Panc1 (cell line): ENCODE measurements around the gene SLC35G1. TPM values are rescaled to one million over a fixed set of nuclear protein-coding genes. Genes with fewer than 3 reads are reported as not detected.

ENCODE experiments used
- ATAC-seq: fragments of 200-7000 bp; cut with Tn5 transposase; 2 replicates; pipeline ENCODE4 v1.9.1; 2020; ENCODE audit warnings: mild to moderate bottlenecking, moderate library complexity
- BruUV-seq: library from RNA; stranded (reverse); fragments of 400-500 nt; replicated peaks from 2 replicates; lab custom pipeline; 2021; lab: Mats Ljungman, UMichigan
- CTCF ChIA-PET: fragments of 300-600 bp; sonication (Branson Sonifier 250); formaldehyde crosslinking; loops from one replicate; lab custom pipeline; 2022; ENCODE audit warnings: antibody characterized with exemption; lab: Charles Lee
- POLR2A ChIA-PET: fragments of 300-600 bp; sonication (Branson Sonifier 250); formaldehyde crosslinking; loops from one replicate; lab custom pipeline; 2022; ENCODE audit warnings: antibody characterized with exemption; lab: Charles Lee
- DNase-seq: peaks from one replicate; pipeline ENCODE4 v3.0.0-alpha.2; 2010; ENCODE audit warnings: low read depth, low spot score
- H3K27ac ChIP-seq: 2 replicates; pipeline ENCODE4 v1.5.1; 2011; ENCODE audit warnings: mild to moderate bottlenecking, low read length, inconsistent platforms
- H3K27me3 ChIP-seq: fragments of 200-500 bp; sonication (Bioruptor generic); 2 replicates; pipeline ENCODE4 v1.6.0; 2014; ENCODE audit warnings: low read length, inconsistent platforms; ENCODE audit not compliant: control insufficient read depth, insufficient read depth
- H3K36me3 ChIP-seq: fragments of 200-500 bp; sonication (Bioruptor generic); 2 replicates; pipeline ENCODE4 v1.5.1; 2014; ENCODE audit warnings: inconsistent platforms, mild to moderate bottlenecking, low read length, moderate library complexity; ENCODE audit not compliant: control insufficient read depth, insufficient read depth
- H3K4me1 ChIP-seq: 2 replicates; pipeline ENCODE4 v1.5.1; 2011; ENCODE audit warnings: inconsistent platforms, mild to moderate bottlenecking, low read length, moderate library complexity; ENCODE audit not compliant: control insufficient read depth, insufficient read depth
- H3K4me3 ChIP-seq, 2 experiments: 2 replicates each; pipeline ENCODE4 v1.5.1; 2011 to 2012; ENCODE audit warnings: low read depth in 2 of 2, low read length in 2 of 2, mild to moderate bottlenecking in 2 of 2, inconsistent platforms in 1 of 2, moderate library complexity in 1 of 2
- H3K9me3 ChIP-seq: fragments of 200-500 bp; sonication (Bioruptor generic); 2 replicates; pipeline ENCODE4 v1.5.1; 2014; ENCODE audit warnings: low read depth, mild to moderate bottlenecking, inconsistent platforms, low read length, moderate library complexity; ENCODE audit not compliant: control insufficient read depth, insufficient read depth
- POLR2AphosphoS5 ChIP-seq: IDR thresholded peaks from 2 replicates; pipeline ENCODE4 v1.6.1; 2012; ENCODE audit warnings: mild to moderate bottlenecking, low read depth, low read length, moderate library complexity
- SIN3A ChIP-seq: IDR thresholded peaks from 2 replicates; pipeline ENCODE4 v1.6.1; 2012; ENCODE audit warnings: low read depth, mild to moderate bottlenecking, low read length, moderate library complexity, borderline replicate concordance; ENCODE audit not compliant: insufficient read depth
- TCF7L2 ChIP-seq: IDR thresholded peaks from 2 replicates; pipeline ENCODE4 v1.6.1; 2011; ENCODE audit warnings: mild to moderate bottlenecking, low read depth, low read length, inconsistent platforms
- in situ Hi-C: cut with HindIII; loops from 2 replicates; pipeline ENCODE4 v1.10.0; 2016; ENCODE audit warnings: low sequenced_read_pairs, low pct_unique_long_range_greater_than_20kb
- intact Hi-C: fragments of 100-400 bp; cut with micrococcal nuclease; formaldehyde crosslinking; loops from one replicate; pipeline ENCODE4 v1.10.0; 2022; ENCODE audit not compliant: unreplicated experiment
- total RNA-seq: library from RNA; stranded (reverse); gene quantifications from one replicate; pipeline ENCODE4 v1.2.1, GENCODE V29; 2021; ENCODE audit not compliant: unreplicated experiment
- TF ChIP-seq, protein P1 (sequence below), 2 experiments: IDR thresholded peaks; 2 replicates each; pipeline ENCODE4 v1.6.1; 2011 to 2012; ENCODE audit warnings: low read depth in 2 of 2, control low read depth in 1 of 2, low read length in 1 of 2, mild to moderate bottlenecking in 1 of 2, moderate library complexity in 1 of 2; ENCODE audit not compliant: insufficient read depth in 1 of 2
- TF ChIP-seq, protein P2 (sequence below): fragments of 450-650 bp; IDR thresholded peaks from 2 replicates; pipeline ENCODE4 v1.5.1; 2017; ENCODE audit warnings: mild to moderate bottlenecking

The SLC35G1 gene
- total RNA-seq, 1 experiment from 2014 or later, result 13.6 TPM

- Histone ChIP-seq H3K4me1 (no peaks in the 10 kb centered on the region), H3K36me3 (no peaks in the 10 kb centered on the region), H3K4me3 (no peak overlapping the region), H3K27ac (no peak overlapping the region), H3K9me3 (no peaks in the 10 kb centered on the region), H3K27me3 (no peaks in the 10 kb centered on the region)
- TF ChIP-seq POLR2AphosphoS5 (no peak), TCF7L2 (no peak), SIN3A (no peak)
- TF ChIP-seq, protein P1, sequence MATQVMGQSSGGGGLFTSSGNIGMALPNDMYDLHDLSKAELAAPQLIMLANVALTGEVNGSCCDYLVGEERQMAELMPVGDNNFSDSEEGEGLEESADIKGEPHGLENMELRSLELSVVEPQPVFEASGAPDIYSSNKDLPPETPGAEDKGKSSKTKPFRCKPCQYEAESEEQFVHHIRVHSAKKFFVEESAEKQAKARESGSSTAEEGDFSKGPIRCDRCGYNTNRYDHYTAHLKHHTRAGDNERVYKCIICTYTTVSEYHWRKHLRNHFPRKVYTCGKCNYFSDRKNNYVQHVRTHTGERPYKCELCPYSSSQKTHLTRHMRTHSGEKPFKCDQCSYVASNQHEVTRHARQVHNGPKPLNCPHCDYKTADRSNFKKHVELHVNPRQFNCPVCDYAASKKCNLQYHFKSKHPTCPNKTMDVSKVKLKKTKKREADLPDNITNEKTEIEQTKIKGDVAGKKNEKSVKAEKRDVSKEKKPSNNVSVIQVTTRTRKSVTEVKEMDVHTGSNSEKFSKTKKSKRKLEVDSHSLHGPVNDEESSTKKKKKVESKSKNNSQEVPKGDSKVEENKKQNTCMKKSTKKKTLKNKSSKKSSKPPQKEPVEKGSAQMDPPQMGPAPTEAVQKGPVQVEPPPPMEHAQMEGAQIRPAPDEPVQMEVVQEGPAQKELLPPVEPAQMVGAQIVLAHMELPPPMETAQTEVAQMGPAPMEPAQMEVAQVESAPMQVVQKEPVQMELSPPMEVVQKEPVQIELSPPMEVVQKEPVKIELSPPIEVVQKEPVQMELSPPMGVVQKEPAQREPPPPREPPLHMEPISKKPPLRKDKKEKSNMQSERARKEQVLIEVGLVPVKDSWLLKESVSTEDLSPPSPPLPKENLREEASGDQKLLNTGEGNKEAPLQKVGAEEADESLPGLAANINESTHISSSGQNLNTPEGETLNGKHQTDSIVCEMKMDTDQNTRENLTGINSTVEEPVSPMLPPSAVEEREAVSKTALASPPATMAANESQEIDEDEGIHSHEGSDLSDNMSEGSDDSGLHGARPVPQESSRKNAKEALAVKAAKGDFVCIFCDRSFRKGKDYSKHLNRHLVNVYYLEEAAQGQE (IDR thresholded peaks at IDR 0.05; ENCODE audit: insufficient read depth in 1 of 2, low read depth in 2 of 2, low read length in 1 of 2), result no peak
- TF ChIP-seq, protein P2, sequence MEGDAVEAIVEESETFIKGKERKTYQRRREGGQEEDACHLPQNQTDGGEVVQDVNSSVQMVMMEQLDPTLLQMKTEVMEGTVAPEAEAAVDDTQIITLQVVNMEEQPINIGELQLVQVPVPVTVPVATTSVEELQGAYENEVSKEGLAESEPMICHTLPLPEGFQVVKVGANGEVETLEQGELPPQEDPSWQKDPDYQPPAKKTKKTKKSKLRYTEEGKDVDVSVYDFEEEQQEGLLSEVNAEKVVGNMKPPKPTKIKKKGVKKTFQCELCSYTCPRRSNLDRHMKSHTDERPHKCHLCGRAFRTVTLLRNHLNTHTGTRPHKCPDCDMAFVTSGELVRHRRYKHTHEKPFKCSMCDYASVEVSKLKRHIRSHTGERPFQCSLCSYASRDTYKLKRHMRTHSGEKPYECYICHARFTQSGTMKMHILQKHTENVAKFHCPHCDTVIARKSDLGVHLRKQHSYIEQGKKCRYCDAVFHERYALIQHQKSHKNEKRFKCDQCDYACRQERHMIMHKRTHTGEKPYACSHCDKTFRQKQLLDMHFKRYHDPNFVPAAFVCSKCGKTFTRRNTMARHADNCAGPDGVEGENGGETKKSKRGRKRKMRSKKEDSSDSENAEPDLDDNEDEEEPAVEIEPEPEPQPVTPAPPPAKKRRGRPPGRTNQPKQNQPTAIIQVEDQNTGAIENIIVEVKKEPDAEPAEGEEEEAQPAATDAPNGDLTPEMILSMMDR, result no peak
- in situ Hi-C loops (no loop called here), intact Hi-C loops (no loop called here)
- POLR2A ChIA-PET, result no interaction called here
- no TSS peak for BruUV-seq
- ATAC-seq (no peak), DNase-seq (no peak)
- CTCF ChIA-PET, result no interaction called here
These were observed 19.3 kb upstream of the SLC35G1 start for GRCh38 chr10:93874309-93875031.

GRCh38 chr10:93875032-93875358 is 18.8 kb upstream of the SLC35G1 start:
- BruUV-seq, result no TSS peak
- DNase-seq (no peak), ATAC-seq (no peak)
- H3K27ac ChIP-seq, result no peak overlapping the region
- TF ChIP-seq, protein P2, result no peak
- TF ChIP-seq POLR2AphosphoS5, result no peak
- no peak for TF ChIP-seq SIN3A
- TF ChIP-seq, protein P1 (IDR thresholded peaks at IDR 0.05; ENCODE audit: insufficient read depth in 1 of 2, low read depth in 2 of 2, low read length in 1 of 2), result no peak
- no peak for TF ChIP-seq TCF7L2
- H3K27me3 ChIP-seq, result no peaks in the 10 kb centered on the region
- intact Hi-C loops (no loop called here), in situ Hi-C loops (no loop called here)
- no peaks in the 10 kb centered on the region for H3K36me3 ChIP-seq
- no peaks in the 10 kb centered on the region for H3K4me1 ChIP-seq
- no peak overlapping the region for H3K4me3 ChIP-seq
- CTCF ChIA-PET, result no interaction called here
- H3K9me3 ChIP-seq, result no peaks in the 10 kb centered on the region
- POLR2A ChIA-PET, result no interaction called here
